Measurements from ENCODE around the gene OARD1. TPM values are rescaled to one million over a fixed set of nuclear protein-coding genes. Genes with fewer than 3 reads are reported as not detected.
"Not testable (repeated sequence)": the region's sequence is repeated elsewhere in the genome, so short reads cannot be mapped to it uniquely, and the experiment has no call there.

The OARD1 gene, protein sequence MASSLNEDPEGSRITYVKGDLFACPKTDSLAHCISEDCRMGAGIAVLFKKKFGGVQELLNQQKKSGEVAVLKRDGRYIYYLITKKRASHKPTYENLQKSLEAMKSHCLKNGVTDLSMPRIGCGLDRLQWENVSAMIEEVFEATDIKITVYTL
- polyA plus RNA-seq (2013, experiment 1 of 2): 33.0 TPM
- 33.7 TPM for polyA plus RNA-seq (2013, experiment 2 of 2)

GRCh38 chr6:41071923-41072835 is at the start of gene OARD1:
Gene OARD1 (minus strand): TSS chr6:41072356. CDS start chr6:41071634, 722 bp downstream.
- WGBS (ENCODE audit: extremely low coverage, insufficient coverage, low lambda C conversion rate): no CpG with 5 or more reads among the region's 63 CpGs
- H3K9ac ChIP-seq (ENCODE audit: low read length): peak within 1 kb of the TSS; percentile 90
- peak within 1 kb of the TSS; percentile 49 for H3K4me2 ChIP-seq (ENCODE audit: low read length)

GRCh38 chr6:41120058-41120457 is 47.9 kb upstream of the OARD1 start:
- no peak for DNase-seq
- no peaks in the 10 kb centered on the region for H3K79me2 ChIP-seq (ENCODE audit: control insufficient read depth, insufficient read depth, low read length)
- no peak overlapping the region for H4K5ac ChIP-seq (ENCODE audit: low read length)
- no peak overlapping the region for H2BK120ac ChIP-seq (ENCODE audit: low read depth, low read length)
- no peak overlapping the region for H3K4ac ChIP-seq (ENCODE audit: low read depth, low read length)
- H3K4me2 ChIP-seq (ENCODE audit: low read length): no peak overlapping the region
- no peak overlapping the region for H3K4me3 ChIP-seq (ENCODE audit: low read length)
- no peaks in the 10 kb centered on the region for H3K4me1 ChIP-seq (ENCODE audit: control insufficient read depth, low read depth, low read length)
- no peak overlapping the region for H3K23ac ChIP-seq (ENCODE audit: low read length)
- no peak overlapping the region for H3K18ac ChIP-seq (ENCODE audit: low read length)
- H2AK5ac ChIP-seq (ENCODE audit: low read length): no peak overlapping the region
- no peak overlapping the region for H2BK5ac ChIP-seq (ENCODE audit: low read length)
- H2BK15ac ChIP-seq (replicated peaks; ENCODE audit: low read depth): no peak overlapping the region
- H3K36me3 ChIP-seq (ENCODE audit: control insufficient read depth, insufficient read depth, low read length): no peaks in the 10 kb centered on the region
- no CpG with 5 or more reads among the region's 1 CpG for WGBS (ENCODE audit: extremely low coverage, insufficient coverage, low lambda C conversion rate)
- no peak overlapping the region for H3K27ac ChIP-seq (ENCODE audit: low read depth, low read length)
- H3K27me3 ChIP-seq (ENCODE audit: insufficient read depth, low read length, poor library complexity): no peaks in the 10 kb centered on the region
- H4K8ac ChIP-seq (ENCODE audit: low read depth, low read length): no peak overlapping the region
- H3K56ac ChIP-seq (ENCODE audit: low read length): no peak overlapping the region
- no peaks in the 10 kb centered on the region for H3K79me1 ChIP-seq (ENCODE audit: low read length)
- H3K9ac ChIP-seq (ENCODE audit: low read length): no peak overlapping the region

More at GRCh38 chr6:41071923-41072835, at the start of gene OARD1:
- H3K27me3 ChIP-seq (ENCODE audit: insufficient read depth, low read length, poor library complexity): no peaks in the 10 kb centered on the region
- peak within 1 kb of the TSS; percentile 58 for H4K8ac ChIP-seq (ENCODE audit: low read depth, low read length)
- peaks cover 1% of the 10 kb centered on the region for H3K79me1 ChIP-seq (ENCODE audit: low read length)
- no peak within 1 kb of the TSS for H3K23ac ChIP-seq (ENCODE audit: low read length)
- H2BK120ac ChIP-seq (ENCODE audit: low read depth, low read length): peak within 1 kb of the TSS; percentile 51
- H3K4me3 ChIP-seq (ENCODE audit: low read length): peak within 1 kb of the TSS; percentile 73
- peak within 1 kb of the TSS; percentile 14 for H2BK5ac ChIP-seq (ENCODE audit: low read length)
- no peak within 1 kb of the TSS for H2AK5ac ChIP-seq (ENCODE audit: low read length)
- H3K36me3 ChIP-seq (ENCODE audit: control insufficient read depth, insufficient read depth, low read length): no peaks in the 10 kb centered on the region
- H3K79me2 ChIP-seq (ENCODE audit: control insufficient read depth, insufficient read depth, low read length): peaks cover 36% of the 10 kb centered on the region
- DNase-seq: peak; percentile 100
- peak within 1 kb of the TSS; percentile 94 for H3K56ac ChIP-seq (ENCODE audit: low read length)
- H4K5ac ChIP-seq (ENCODE audit: low read length): no peak within 1 kb of the TSS
- peak within 1 kb of the TSS; percentile 97 for H3K18ac ChIP-seq (ENCODE audit: low read length)
- peak within 1 kb of the TSS; percentile 98 for H3K4ac ChIP-seq (ENCODE audit: low read depth, low read length)
- H2BK15ac ChIP-seq (replicated peaks; ENCODE audit: low read depth): no peak within 1 kb of the TSS
- H3K27ac ChIP-seq (ENCODE audit: low read depth, low read length): peak within 1 kb of the TSS; percentile 100
- H3K4me1 ChIP-seq (ENCODE audit: control insufficient read depth, low read depth, low read length): no peaks in the 10 kb centered on the region

- no CpG with 5 or more reads among the region's 1 CpG for WGBS (ENCODE audit: extremely low coverage, insufficient coverage, low lambda C conversion rate)
- no peak overlapping the region for H3K9ac ChIP-seq (ENCODE audit: low read length)
- H2BK5ac ChIP-seq (ENCODE audit: low read length): no peak overlapping the region
- no peak overlapping the region for H3K27ac ChIP-seq (ENCODE audit: low read depth, low read length)
- H2AK5ac ChIP-seq (ENCODE audit: low read length): no peak overlapping the region
- no peak overlapping the region for H3K4me2 ChIP-seq (ENCODE audit: low read length)
- H3K23ac ChIP-seq (ENCODE audit: low read length): no peak overlapping the region
- DNase-seq: no peak
- no peak overlapping the region for H4K8ac ChIP-seq (ENCODE audit: low read depth, low read length)
- H3K79me1 ChIP-seq (ENCODE audit: low read length): no peaks in the 10 kb centered on the region
- H4K5ac ChIP-seq (ENCODE audit: low read length): no peak overlapping the region
- no peaks in the 10 kb centered on the region for H3K36me3 ChIP-seq (ENCODE audit: control insufficient read depth, insufficient read depth, low read length)
- H3K18ac ChIP-seq (ENCODE audit: low read length): no peak overlapping the region
- H2BK15ac ChIP-seq (replicated peaks; ENCODE audit: low read depth): no peak overlapping the region
- H3K79me2 ChIP-seq (ENCODE audit: control insufficient read depth, insufficient read depth, low read length): no peaks in the 10 kb centered on the region
- H3K4ac ChIP-seq (ENCODE audit: low read depth, low read length): no peak overlapping the region
- no peak overlapping the region for H2BK120ac ChIP-seq (ENCODE audit: low read depth, low read length)
- no peak overlapping the region for H3K56ac ChIP-seq (ENCODE audit: low read length)
- no peaks in the 10 kb centered on the region for H3K4me1 ChIP-seq (ENCODE audit: control insufficient read depth, low read depth, low read length)
- no peak overlapping the region for H3K4me3 ChIP-seq (ENCODE audit: low read length)
- H3K27me3 ChIP-seq (ENCODE audit: insufficient read depth, low read length, poor library complexity): no peaks in the 10 kb centered on the region
Observed at GRCh38 chr6:41119508-41119907, 47.4 kb upstream of the OARD1 start.

DNA sequence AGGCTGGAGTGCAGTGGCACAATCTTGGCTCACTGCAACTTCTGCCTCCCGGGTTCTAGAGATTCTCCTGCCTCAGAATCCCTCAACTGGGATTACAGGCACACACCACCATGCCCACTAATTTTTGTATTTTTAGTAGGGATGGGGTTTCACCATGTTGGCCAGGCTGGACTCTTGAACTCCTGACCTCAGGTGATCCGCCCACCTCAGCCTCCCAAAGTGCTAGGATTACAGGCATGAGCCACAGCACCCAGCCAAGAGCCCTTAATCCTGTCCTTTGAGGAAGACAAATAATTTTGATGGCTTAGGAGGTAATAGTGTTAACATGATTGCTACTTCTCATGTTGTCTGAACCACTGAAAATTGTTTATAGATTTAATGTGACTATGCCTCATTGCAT is 42.9 kb upstream of the OARD1 start:
- H3K27me3 ChIP-seq (ENCODE audit: insufficient read depth, low read length, poor library complexity); H3K4me3 ChIP-seq (ENCODE audit: low read length); H3K79me1 ChIP-seq (ENCODE audit: low read length); H2BK5ac ChIP-seq (ENCODE audit: low read length); H3K56ac ChIP-seq (ENCODE audit: low read length); H3K4me2 ChIP-seq (ENCODE audit: low read length); H3K36me3 ChIP-seq (ENCODE audit: control insufficient read depth, insufficient read depth, low read length); H3K4me1 ChIP-seq (ENCODE audit: control insufficient read depth, low read depth, low read length); H4K8ac ChIP-seq (ENCODE audit: low read depth, low read length); H2BK15ac ChIP-seq (replicated peaks; ENCODE audit: low read depth); H3K27ac ChIP-seq (ENCODE audit: low read depth, low read length); H3K9ac ChIP-seq (ENCODE audit: low read length); H3K23ac ChIP-seq (ENCODE audit: low read length); H3K4ac ChIP-seq (ENCODE audit: low read depth, low read length); H4K5ac ChIP-seq (ENCODE audit: low read length); H2BK120ac ChIP-seq (ENCODE audit: low read depth, low read length); H3K18ac ChIP-seq (ENCODE audit: low read length); H3K79me2 ChIP-seq (ENCODE audit: control insufficient read depth, insufficient read depth, low read length); DNase-seq; H2AK5ac ChIP-seq (ENCODE audit: low read length): not testable (repeated sequence)
- no CpG with 5 or more reads among the region's 2 CpGs for WGBS (ENCODE audit: extremely low coverage, insufficient coverage, low lambda C conversion rate)

DNA sequence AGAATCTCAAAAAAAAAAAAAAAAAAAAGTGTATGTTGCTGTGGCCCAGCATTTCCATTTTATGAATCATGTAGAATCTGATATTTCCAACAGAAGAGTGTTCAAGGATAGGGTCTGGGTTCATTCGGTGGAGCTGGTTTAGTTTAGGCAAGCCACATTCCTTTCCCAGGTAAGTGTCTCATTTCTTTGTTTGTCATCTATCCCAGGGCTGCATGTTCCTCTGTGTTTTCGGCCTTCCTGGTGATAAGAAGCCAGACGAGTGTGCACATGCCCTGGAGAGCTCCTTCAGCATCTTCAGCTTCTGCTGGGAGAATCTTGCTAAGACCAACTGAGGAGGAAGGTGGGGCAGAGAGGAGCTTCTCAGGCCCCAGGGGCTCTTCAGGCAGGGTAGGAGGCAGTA is 38.9 kb upstream of the OARD1 start:
- Histone ChIP-seq H2BK15ac (replicated peaks; ENCODE audit: low read depth) (no peak overlapping the region), H3K9ac (ENCODE audit: low read length) (no peak overlapping the region), H3K4me2 (ENCODE audit: low read length) (no peak overlapping the region), H3K79me2 (ENCODE audit: control insufficient read depth, insufficient read depth, low read length) (no peaks in the 10 kb centered on the region), H3K36me3 (ENCODE audit: control insufficient read depth, insufficient read depth, low read length) (no peaks in the 10 kb centered on the region), H2BK5ac (ENCODE audit: low read length) (no peak overlapping the region), H3K79me1 (ENCODE audit: low read length) (no peaks in the 10 kb centered on the region), H3K27ac (ENCODE audit: low read depth, low read length) (no peak overlapping the region), H2AK5ac (ENCODE audit: low read length) (no peak overlapping the region), H3K23ac (ENCODE audit: low read length) (no peak overlapping the region), H3K4me3 (ENCODE audit: low read length) (no peak overlapping the region), H2BK120ac (ENCODE audit: low read depth, low read length) (no peak overlapping the region), H4K8ac (ENCODE audit: low read depth, low read length) (no peak overlapping the region), H3K27me3 (ENCODE audit: insufficient read depth, low read length, poor library complexity) (no peaks in the 10 kb centered on the region), H3K18ac (ENCODE audit: low read length) (no peak overlapping the region), H4K5ac (ENCODE audit: low read length) (no peak overlapping the region), H3K56ac (ENCODE audit: low read length) (no peak overlapping the region), H3K4me1 (ENCODE audit: control insufficient read depth, low read depth, low read length) (no peaks in the 10 kb centered on the region), H3K4ac (ENCODE audit: low read depth, low read length) (no peak overlapping the region)
- WGBS (ENCODE audit: extremely low coverage, insufficient coverage, low lambda C conversion rate): no CpG with 5 or more reads among the region's 3 CpGs
- no peak for DNase-seq

Measured in mesendoderm (in vitro differentiated cells).